Trophoblast cell (in vitro differentiated cells and primary cell): ENCODE data around the gene SLC31A2.

Experiments used
- DNase-seq, 2 donors: peaks; one replicate each; pipeline ENCODE4 v3.0.0-alpha.2; 2016
- H2AFZ ChIP-seq: 2 replicates; pipeline ENCODE4 v1.6.1; 2013; ENCODE audit warnings: low read length, moderate library complexity, mild to moderate bottlenecking; ENCODE audit not compliant: insufficient read depth, poor library complexity
- H2AK5ac ChIP-seq: 2 replicates; pipeline ENCODE4 v1.6.1; 2013; ENCODE audit warnings: mild to moderate bottlenecking, low read length
- H2BK120ac ChIP-seq: 2 replicates; pipeline ENCODE4 v1.6.1; 2013; ENCODE audit warnings: low read length, mild to moderate bottlenecking, moderate library complexity; ENCODE audit not compliant: insufficient read depth, poor library complexity
- H2BK12ac ChIP-seq: 2 replicates; pipeline ENCODE4 v1.6.1; 2013; ENCODE audit warnings: mild to moderate bottlenecking, low read length, moderate library complexity
- H2BK5ac ChIP-seq: 2 replicates; pipeline ENCODE4 v1.6.1; 2013; ENCODE audit warnings: low read length, low read depth, moderate library complexity, mild to moderate bottlenecking; ENCODE audit not compliant: poor library complexity
- H3K14ac ChIP-seq: 2 replicates; pipeline ENCODE4 v1.6.1; 2013; ENCODE audit warnings: mild to moderate bottlenecking, low read length
- H3K18ac ChIP-seq: 2 replicates; pipeline ENCODE4 v1.6.1; 2013; ENCODE audit warnings: mild to moderate bottlenecking, low read length
- H3K23ac ChIP-seq: 2 replicates; pipeline ENCODE4 v1.6.1; 2013; ENCODE audit warnings: low read length
- H3K27ac ChIP-seq: 2 replicates; pipeline ENCODE4 v1.5.1; 2013; ENCODE audit warnings: low read depth, mild to moderate bottlenecking, inconsistent platforms, low read length, moderate library complexity
- H3K27me3 ChIP-seq: 2 replicates; pipeline ENCODE4 v1.6.1; 2013; ENCODE audit warnings: inconsistent platforms, mild to moderate bottlenecking, low read length, moderate library complexity; ENCODE audit not compliant: insufficient read depth
- H3K36me3 ChIP-seq, 2 experiments: 1 replicate in 1 of 2; 2 replicates in 1 of 2; pipeline ENCODE4 v1.6.1; 2013; ENCODE audit warnings: low read length in 2 of 2, mild to moderate bottlenecking in 2 of 2, moderate library complexity in 1 of 2; ENCODE audit not compliant: insufficient read depth in 2 of 2, control insufficient read depth in 1 of 2
- H3K4ac ChIP-seq: 2 replicates; pipeline ENCODE4 v1.6.1; 2013; ENCODE audit warnings: low read depth, mild to moderate bottlenecking, low read length, moderate library complexity
- H3K4me1 ChIP-seq, 2 experiments: 1 replicate in 1 of 2; 2 replicates in 1 of 2; pipeline ENCODE4 v1.6.1; 2013; ENCODE audit warnings: low read length in 2 of 2, mild to moderate bottlenecking in 2 of 2, moderate library complexity in 1 of 2; ENCODE audit not compliant: insufficient read depth in 2 of 2, control insufficient read depth in 1 of 2
- H3K4me2 ChIP-seq: 2 replicates; pipeline ENCODE4 v1.6.1; 2013; ENCODE audit warnings: inconsistent platforms, mild to moderate bottlenecking, low read length, moderate library complexity
- H3K4me3 ChIP-seq: 2 replicates; pipeline ENCODE4 v1.5.1; 2013; ENCODE audit warnings: mild to moderate bottlenecking, low read depth, low read length, inconsistent platforms
- H3K79me1 ChIP-seq: one replicate; pipeline ENCODE4 v1.6.1; 2013; ENCODE audit warnings: low read length
- H3K79me2 ChIP-seq: 2 replicates; pipeline ENCODE4 v1.6.1; 2013; ENCODE audit warnings: low read length, mild to moderate bottlenecking; ENCODE audit not compliant: control insufficient read depth, insufficient read depth, poor library complexity
- H3K9ac ChIP-seq: 2 replicates; pipeline ENCODE4 v1.6.1; 2013; ENCODE audit warnings: mild to moderate bottlenecking, low read length
- H3K9me3 ChIP-seq: 2 replicates; pipeline ENCODE4 v1.6.1; 2013; ENCODE audit warnings: low read depth, mild to moderate bottlenecking, control low read depth, inconsistent platforms, low read length; ENCODE audit not compliant: insufficient read depth
- H4K12ac ChIP-seq: 2 replicates; pipeline ENCODE4 v1.6.1; 2013; ENCODE audit warnings: low read depth, mild to moderate bottlenecking, low read length, moderate library complexity
- H4K8ac ChIP-seq: 2 replicates; pipeline ENCODE4 v1.6.1; 2013; ENCODE audit warnings: low read depth, mild to moderate bottlenecking, low read length, moderate library complexity
- H4K91ac ChIP-seq: one replicate; pipeline ENCODE4 v1.6.1; 2013; ENCODE audit warnings: low read depth, mild to moderate bottlenecking, low read length, moderate library complexity
- WGBS: extraction: QIAGEN DNeasy Blood & Tissue Kit; methylation state at CpG from one replicate; pipeline ENCODE4 v1.1.7; 2013; ENCODE audit warnings: missing lambda C conversion rate; ENCODE audit not compliant: insufficient read length, insufficient coverage; ENCODE audit errors: extremely low coverage; 5-methylcytosine and 5-hydroxymethylcytosine counted together

Gene SLC31A2

DNA sequence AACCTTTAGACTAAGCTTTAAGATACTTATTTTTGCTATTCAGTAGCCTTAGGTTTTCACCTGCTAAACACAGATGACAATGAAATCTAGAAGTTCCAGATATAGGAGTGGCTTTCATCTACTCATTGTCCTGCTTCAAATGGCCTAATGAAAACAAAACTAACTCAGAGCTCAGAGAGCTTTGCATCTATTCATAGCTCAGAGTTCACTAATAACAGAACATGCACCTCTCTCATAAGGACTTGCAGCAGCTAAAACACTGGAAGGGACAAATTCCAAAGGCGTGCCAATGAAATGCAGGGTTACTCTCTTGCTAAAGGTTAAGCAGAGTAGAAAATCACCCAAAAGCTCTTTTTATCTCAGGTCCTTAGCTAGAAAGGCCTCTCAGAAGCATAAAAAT is 29.0 kb downstream of the SLC31A2 start:
- Histone ChIP-seq H3K4me2 (no peak overlapping the region), H3K4me3 (no peak overlapping the region), H3K79me2 (no peaks in the 10 kb centered on the region), H4K91ac (no peak overlapping the region), H2BK120ac (no peak overlapping the region), H3K14ac (no peak overlapping the region), H3K9ac (no peak overlapping the region), H3K79me1 (no peaks in the 10 kb centered on the region), H2AFZ (no peak overlapping the region), H2AK5ac (no peak overlapping the region), H3K18ac (no peak overlapping the region), H4K12ac (no peak overlapping the region), H2BK5ac (no peak overlapping the region), H3K27ac (no peak overlapping the region), H3K4ac (no peak overlapping the region), H3K23ac (no peak overlapping the region), H2BK12ac (no peak overlapping the region), H3K4me1 (no peaks in the 10 kb centered on the region), H3K36me3 (peaks cover 9 to 38% of the 10 kb centered on the region in 2 experiments), H3K9me3 (peaks cover 1% of the 10 kb centered on the region), H3K27me3 (no peaks in the 10 kb centered on the region), H4K8ac (no peak overlapping the region)
- no CpG with 5 or more reads among the region's 1 CpG for WGBS
- no peak for DNase-seq

DNA sequence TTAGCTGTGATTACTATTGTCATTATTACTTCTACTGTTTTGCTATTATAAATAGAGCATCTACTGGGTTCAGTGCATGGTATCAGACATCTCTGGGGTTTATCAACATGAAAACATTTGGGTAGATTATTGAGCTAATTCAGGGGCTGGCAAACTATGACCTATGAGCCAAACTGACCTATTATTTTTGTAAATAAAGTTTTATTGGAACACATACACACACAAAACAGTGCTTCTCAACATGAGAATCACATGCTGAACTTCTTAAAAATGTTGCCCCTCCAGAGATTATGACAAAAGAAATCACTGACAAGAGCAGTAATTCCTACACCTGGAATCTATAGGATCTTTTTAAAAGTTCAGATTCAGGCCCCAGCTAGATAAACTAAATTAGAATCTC is 30.4 kb downstream of the SLC31A2 start:
- no peaks in the 10 kb centered on the region for H3K27me3 ChIP-seq
- H2BK12ac ChIP-seq, result no peak overlapping the region
- no peaks in the 10 kb centered on the region for H3K79me2 ChIP-seq
- H2BK5ac ChIP-seq, result no peak overlapping the region
- H4K91ac ChIP-seq, result no peak overlapping the region
- H3K23ac ChIP-seq, result no peak overlapping the region
- H3K9ac ChIP-seq, result no peak overlapping the region
- H3K14ac ChIP-seq, result no peak overlapping the region
- H3K79me1 ChIP-seq, result no peaks in the 10 kb centered on the region
- H3K4me3 ChIP-seq, result no peak overlapping the region
- H2AK5ac ChIP-seq, result no peak overlapping the region
- no peak for DNase-seq
- no peak overlapping the region for H3K27ac ChIP-seq
- H4K8ac ChIP-seq, result no peak overlapping the region
- H3K18ac ChIP-seq, result no peak overlapping the region
- no peak overlapping the region for H3K4me2 ChIP-seq
- H4K12ac ChIP-seq, result no peak overlapping the region
- H2BK120ac ChIP-seq, result no peak overlapping the region
- no peak overlapping the region for H3K4ac ChIP-seq
- H3K4me1 ChIP-seq, result no peaks in the 10 kb centered on the region
- no peak overlapping the region for H2AFZ ChIP-seq
- H3K36me3 ChIP-seq, result peaks cover 11 to 46% of the 10 kb centered on the region in 2 experiments
- H3K9me3 ChIP-seq, result peaks cover 1% of the 10 kb centered on the region

DNA sequence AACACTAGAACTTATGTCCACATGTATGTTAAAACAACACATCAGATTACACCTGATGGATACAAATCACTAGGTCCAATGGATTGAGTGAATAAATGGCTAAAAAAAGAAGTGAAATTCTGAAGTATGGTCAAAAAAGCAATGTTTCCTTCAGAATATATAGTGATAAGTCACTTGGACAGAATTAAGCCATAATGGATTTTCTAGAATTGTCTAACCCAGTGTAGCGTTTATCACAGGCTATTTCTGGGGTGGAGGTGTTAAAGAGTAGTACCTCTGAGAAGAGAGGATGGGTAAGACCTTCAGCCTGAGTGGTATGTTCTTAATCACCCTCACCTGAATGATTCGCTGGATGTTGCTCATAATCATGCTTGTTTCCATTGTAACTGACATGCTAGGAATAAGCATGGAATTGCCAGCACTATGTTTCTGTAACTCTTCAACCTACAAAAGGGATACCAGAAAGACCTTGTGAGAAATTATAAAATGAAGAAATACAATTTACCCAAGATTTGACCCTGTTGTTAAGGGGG is 33.2 kb downstream of the SLC31A2 start:
- no CpG with 5 or more reads among the region's 2 CpGs for WGBS
- no peak overlapping the region for H4K12ac ChIP-seq
- H3K27ac ChIP-seq, result no peak overlapping the region
- H3K36me3 ChIP-seq, result peaks cover 5 to 43% of the 10 kb centered on the region in 2 experiments
- H3K79me2 ChIP-seq, result no peaks in the 10 kb centered on the region
- H3K18ac ChIP-seq, result no peak overlapping the region
- H3K4me2 ChIP-seq, result no peak overlapping the region
- H3K23ac ChIP-seq, result no peak overlapping the region
- H3K4ac ChIP-seq, result no peak overlapping the region
- H3K14ac ChIP-seq, result no peak overlapping the region
- H4K8ac ChIP-seq, result no peak overlapping the region
- no peak overlapping the region for H2BK5ac ChIP-seq
- H2AFZ ChIP-seq, result no peak overlapping the region
- no peak overlapping the region for H3K4me3 ChIP-seq
- H3K27me3 ChIP-seq, result no peaks in the 10 kb centered on the region
- no peak overlapping the region for H2BK120ac ChIP-seq
- no peaks in the 10 kb centered on the region for H3K9me3 ChIP-seq
- no peak overlapping the region for H2AK5ac ChIP-seq
- H4K91ac ChIP-seq, result no peak overlapping the region
- peaks cover 2 to 3% of the 10 kb centered on the region in 2 experiments for H3K4me1 ChIP-seq
- H2BK12ac ChIP-seq, result no peak overlapping the region
- H3K79me1 ChIP-seq, result no peaks in the 10 kb centered on the region
- DNase-seq, result no peak
- no peak overlapping the region for H3K9ac ChIP-seq

DNA sequence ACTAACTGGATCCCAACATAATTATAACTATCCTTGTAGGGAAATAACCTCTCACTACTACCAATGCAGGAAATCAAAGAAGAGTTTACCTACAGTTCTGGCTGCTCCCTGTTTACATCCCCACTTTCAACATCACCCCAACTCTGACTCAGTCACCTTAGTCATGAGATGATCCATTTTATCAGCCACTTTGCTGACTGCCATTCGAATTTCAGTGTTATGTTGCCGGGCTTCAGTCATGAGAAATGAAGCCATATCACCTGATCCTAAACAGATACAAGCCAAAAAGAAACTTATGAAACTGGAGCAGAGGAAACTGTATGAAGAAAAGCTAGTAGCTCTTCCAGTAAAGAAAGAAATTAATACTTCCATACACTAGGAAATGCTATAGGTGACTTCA is 33.7 kb downstream of the SLC31A2 start:
- Histone ChIP-seq H4K91ac (no peak overlapping the region), H3K23ac (no peak overlapping the region), H3K27me3 (no peaks in the 10 kb centered on the region), H3K79me2 (no peaks in the 10 kb centered on the region), H3K4me3 (no peak overlapping the region), H3K18ac (no peak overlapping the region), H2AFZ (no peak overlapping the region), H2AK5ac (no peak overlapping the region), H3K27ac (no peak overlapping the region), H3K14ac (no peak overlapping the region), H3K4me2 (no peak overlapping the region), H2BK5ac (no peak overlapping the region), H3K9me3 (no peaks in the 10 kb centered on the region), H3K4me1 (peaks cover 2 to 3% of the 10 kb centered on the region in 2 experiments), H4K12ac (no peak overlapping the region), H3K9ac (no peak overlapping the region), H3K79me1 (no peaks in the 10 kb centered on the region), H3K4ac (no peak overlapping the region), H2BK12ac (no peak overlapping the region), H3K36me3 (peaks cover 5 to 43% of the 10 kb centered on the region in 2 experiments), H2BK120ac (no peak overlapping the region), H4K8ac (no peak overlapping the region)
- DNase-seq, result no peak
- no CpG with 5 or more reads among the region's 2 CpGs for WGBS
